M059J (cell line): ENCODE results near the gene TENT5A. TPM values are rescaled to one million over a fixed set of nuclear protein-coding genes. Genes with fewer than 3 reads are reported as not detected.
"Not testable (repeated sequence)": the region's sequence is repeated elsewhere in the genome, so short reads cannot be mapped to it uniquely, and the experiment has no call there.

Experiments used
- DNase-seq: peaks from one replicate; pipeline ENCODE4 v3.0.0-alpha.2; 2012; ENCODE audit warnings: low read depth
- total RNA-seq: library from RNA; depleted of rRNA; stranded (reverse); fragments of >200 nt; shearing (Covaris generic); gene quantifications from 2 replicates; pipeline ENCODE4 v1.2.3, GENCODE V29; 2014; rRNA removed

TENT5A gene
- total RNA-seq, result 64.6 and 97.6 TPM in 2 replicates

- DNase-seq, result peak; percentile 96
These were observed at the start of gene TENT5A for GRCh38 chr6:81752084-81752920. TENT5A (minus strand) TSS chr6:81752681; CDS start chr6:81752141, 540 bp downstream.

DNA sequence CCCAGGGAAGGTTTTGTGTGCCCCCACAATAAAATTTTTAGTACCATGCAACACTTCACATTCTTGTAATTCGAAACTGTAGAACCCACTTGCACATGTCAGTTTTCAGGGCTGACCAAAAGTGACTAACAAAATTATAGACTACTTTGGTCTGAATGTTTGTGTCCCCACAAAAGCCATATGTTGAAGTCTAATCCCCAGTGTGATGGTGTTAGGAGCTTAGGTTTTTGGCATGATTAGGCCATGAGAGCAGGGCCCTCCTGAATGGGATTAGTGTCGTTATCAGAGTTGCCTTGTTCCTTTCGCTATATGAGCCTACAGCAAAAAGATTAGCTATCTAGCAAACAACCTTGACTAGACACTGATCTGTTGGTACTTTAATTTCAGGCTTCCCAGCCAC lies 49.0 kb upstream of the TENT5A start:
- DNase-seq, result no peak

DNA sequence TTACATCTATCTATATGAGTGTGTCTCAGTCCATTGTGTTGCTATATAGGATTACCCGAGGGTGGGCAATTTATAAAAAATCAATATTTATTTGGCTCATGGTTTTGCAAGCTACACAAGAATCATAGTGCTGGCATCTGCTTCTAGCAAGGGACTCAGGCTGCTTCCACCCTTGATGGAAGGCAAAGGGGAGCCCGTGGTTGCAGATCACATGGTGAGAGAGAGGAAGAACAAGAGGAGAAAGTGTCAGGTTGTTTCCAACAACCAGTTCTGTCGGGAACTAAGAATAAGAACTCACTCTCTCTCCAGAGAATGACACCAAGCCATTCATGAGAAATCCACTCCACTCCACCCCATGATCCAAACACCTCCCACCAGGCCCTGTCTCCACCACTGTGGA lies 48.2 kb upstream of the TENT5A start:
- no peak for DNase-seq

DNA sequence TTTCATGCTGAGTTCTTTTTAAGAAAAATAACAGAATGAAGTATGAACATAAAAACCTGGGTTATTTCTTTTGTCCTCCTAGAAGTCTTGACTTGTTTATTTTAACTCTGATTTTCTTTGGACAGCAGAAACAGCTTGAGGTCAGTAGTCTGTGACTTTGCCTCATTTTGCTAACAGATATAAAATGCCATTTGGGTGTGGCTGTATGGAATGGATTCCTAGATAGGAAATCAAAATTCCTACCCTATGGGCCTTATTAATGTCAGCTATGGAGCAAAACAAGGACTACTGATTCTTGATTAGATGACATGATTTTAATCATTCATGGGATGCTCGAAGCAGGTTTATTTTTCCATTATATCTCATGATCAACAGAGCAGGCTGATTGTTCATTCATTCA lies 46.8 kb upstream of the TENT5A start:
- DNase-seq, result no peak

- no peak for DNase-seq
These were observed 45.1 kb upstream of the TENT5A start for GRCh38 chr6:81797591-81797990.

- no peak for DNase-seq
These were observed 43.4 kb upstream of the TENT5A start for GRCh38 chr6:81795890-81796289.

GRCh38 chr6:81793821-81794475 lies 41.5 kb upstream of the TENT5A start:
- peak; percentile 67 for DNase-seq

GRCh38 chr6:81792826-81793225 lies 40.3 kb upstream of the TENT5A start:
- DNase-seq, result peak; percentile 86

DNA sequence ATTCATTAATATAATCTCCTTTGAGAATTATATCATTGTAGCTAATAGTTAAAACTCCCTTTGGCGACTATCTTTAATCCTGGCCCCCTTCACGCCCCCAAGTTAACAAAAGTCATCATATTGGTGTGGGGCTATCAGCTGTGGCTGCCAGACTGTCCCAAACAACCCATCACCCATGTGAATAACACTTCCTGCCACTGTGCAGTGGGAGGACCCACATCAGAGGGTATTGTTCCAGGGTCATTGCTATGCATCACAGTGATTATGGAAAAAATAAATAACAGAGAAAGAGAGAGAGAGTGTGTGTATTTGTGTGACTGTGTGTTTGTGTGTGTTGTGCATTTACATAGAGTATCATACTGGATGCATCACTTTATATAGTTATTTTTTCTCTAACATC lies 39.3 kb upstream of the TENT5A start:
- no peak for DNase-seq

DNA sequence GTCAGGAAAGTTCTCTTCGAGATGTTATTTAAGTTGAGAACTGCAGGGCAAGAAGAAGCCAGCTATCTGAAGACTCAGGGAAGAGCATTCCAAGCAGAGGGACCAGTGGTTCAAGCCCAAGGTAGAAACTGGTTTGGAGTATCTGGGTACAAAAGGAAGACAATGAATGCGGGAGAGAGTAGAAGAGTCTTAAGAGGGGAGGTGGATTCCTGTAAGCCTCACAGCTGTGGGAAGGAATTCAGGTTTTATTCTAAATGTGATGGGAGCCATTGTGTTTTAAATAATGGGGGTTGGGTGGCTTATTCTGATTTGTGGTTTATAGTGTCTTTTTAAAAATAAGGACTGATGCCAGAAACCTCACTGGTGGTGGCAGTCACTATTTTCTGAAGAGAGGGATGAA lies 37.6 kb upstream of the TENT5A start:
- no peak for DNase-seq

GRCh38 chr6:81789291-81789690 lies 36.8 kb upstream of the TENT5A start:
- no peak for DNase-seq

DNA sequence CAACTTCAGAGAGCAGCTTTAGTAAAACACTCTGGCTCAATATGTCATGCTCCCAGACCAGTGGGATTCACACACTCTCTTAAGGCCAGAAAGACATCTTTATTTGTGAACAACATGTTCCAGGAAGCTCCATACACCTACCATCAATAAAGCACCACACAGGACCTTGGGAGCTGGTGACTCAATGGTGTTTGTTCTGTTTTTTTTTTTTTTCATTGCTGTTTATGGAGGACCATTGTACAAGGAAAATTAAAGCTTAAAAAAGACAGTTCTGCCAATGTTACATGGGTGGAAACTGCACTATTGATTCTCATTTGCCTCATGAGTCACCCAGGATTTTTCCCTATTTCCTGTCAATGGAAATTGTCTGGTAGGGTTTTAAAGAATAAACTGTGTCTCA lies 36.3 kb upstream of the TENT5A start:
- DNase-seq, result peak; percentile 32

GRCh38 chr6:81787313-81788068 lies 35.0 kb upstream of the TENT5A start:
- peak; percentile 75 for DNase-seq

- peak; percentile 37 for DNase-seq
These were observed 33.7 kb upstream of the TENT5A start for GRCh38 chr6:81786150-81786549.

DNA sequence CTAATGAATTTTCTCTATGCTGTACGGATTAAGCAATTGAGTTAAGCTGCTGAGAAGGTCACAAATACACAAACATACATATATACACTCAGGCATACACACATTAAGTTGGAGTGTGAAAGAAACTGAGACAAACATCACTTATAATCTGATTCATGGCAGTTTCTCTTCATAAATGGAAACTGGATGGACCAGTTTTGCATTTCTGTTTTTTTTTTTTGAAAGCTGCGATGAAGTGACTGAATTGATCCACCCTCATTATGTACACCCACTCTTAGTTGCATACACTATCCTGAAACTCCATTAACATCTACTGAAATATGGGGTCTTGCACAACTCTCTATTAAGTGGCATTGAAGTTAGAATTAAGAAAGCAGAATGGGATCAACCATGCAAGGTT lies 32.9 kb upstream of the TENT5A start:
- DNase-seq, result no peak

GRCh38 chr6:81783893-81784292 lies 31.4 kb upstream of the TENT5A start:
- no peak for DNase-seq

GRCh38 chr6:81781624-81782023 lies 29.1 kb upstream of the TENT5A start:
- no peak for DNase-seq

- DNase-seq, result peak; percentile 32
These were observed 25.2 kb upstream of the TENT5A start for GRCh38 chr6:81777586-81778268.

DNA sequence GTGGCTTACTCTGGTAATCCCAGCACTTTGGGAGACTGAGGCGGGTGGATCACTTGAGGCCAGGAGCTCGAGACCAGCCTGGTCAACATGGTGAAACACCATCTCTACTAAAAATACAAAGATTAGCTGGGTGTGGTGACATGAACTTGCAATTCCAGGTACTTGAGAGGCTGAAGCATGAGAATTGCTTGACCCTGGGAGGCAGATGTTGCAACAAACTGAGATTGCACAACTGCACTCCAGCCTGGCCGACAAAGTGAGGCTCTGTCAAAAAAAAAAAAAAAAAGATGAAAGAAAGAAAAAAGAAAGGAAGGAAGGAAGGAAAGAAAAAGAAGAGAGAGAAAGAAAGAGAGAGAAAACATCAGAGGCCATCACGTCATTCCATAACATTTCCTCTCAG lies 23.7 kb upstream of the TENT5A start:
- DNase-seq, result not testable (repeated sequence)

- DNase-seq, result no peak
These were observed 22.1 kb upstream of the TENT5A start for GRCh38 chr6:81774542-81774941.

GRCh38 chr6:81773887-81774286 lies 21.4 kb upstream of the TENT5A start:
- no peak for DNase-seq

- DNase-seq, result peak; percentile 95
These were observed 20.3 kb upstream of the TENT5A start for GRCh38 chr6:81772741-81773140.
